Smooth muscle cell (in vitro differentiated cells): ENCODE measurements around the gene GPS2. TPM values are rescaled to one million over a fixed set of nuclear protein-coding genes. Genes with fewer than 3 reads are reported as not detected.

Experiments
- DNase-seq: peaks from one replicate; lab custom pipeline; 2025; ENCODE audit not compliant: unreplicated experiment; lab: John Stamatoyannopoulos, UW
- H2AFZ ChIP-seq: fragments of 200-600 bp; sonication (generic); 2 replicates; pipeline ENCODE4 v1.6.0; 2016; ENCODE audit warnings: antibody characterized with exemption, low read depth, mild to moderate bottlenecking
- H3F3A ChIP-seq: fragments of 200-600 bp; sonication (generic); 2 replicates; pipeline ENCODE4 v1.6.0; 2017; ENCODE audit warnings: antibody characterized with exemption, low read depth
- H3K27ac ChIP-seq: fragments of 200-600 bp; sonication (generic); 2 replicates; pipeline ENCODE4 v1.5.1; 2016; ENCODE audit warnings: low read depth, mild to moderate bottlenecking
- H3K27me3 ChIP-seq: fragments of 200-600 bp; sonication (generic); 2 replicates; pipeline ENCODE4 v1.6.1; 2016; ENCODE audit warnings: low read depth, mild to moderate bottlenecking
- H3K36me3 ChIP-seq: fragments of 200-600 bp; sonication (generic); 2 replicates; pipeline ENCODE4 v1.5.1; 2016; ENCODE audit warnings: low read depth
- H3K4me1 ChIP-seq: fragments of 200-600 bp; sonication (generic); 2 replicates; pipeline ENCODE4 v1.5.1; 2016; ENCODE audit warnings: low read depth
- H3K4me2 ChIP-seq: fragments of 200-600 bp; sonication (generic); 2 replicates; pipeline ENCODE4 v1.6.0; 2016; ENCODE audit warnings: mild to moderate bottlenecking
- H3K4me3 ChIP-seq: fragments of 200-600 bp; sonication (generic); 2 replicates; pipeline ENCODE4 v1.5.1; 2016; ENCODE audit warnings: mild to moderate bottlenecking
- H3K79me2 ChIP-seq: fragments of 200-600 bp; sonication (generic); 2 replicates; pipeline ENCODE4 v1.6.0; 2016; ENCODE audit warnings: low read depth, mild to moderate bottlenecking
- H3K9ac ChIP-seq: fragments of 200-600 bp; sonication (generic); 2 replicates; pipeline ENCODE4 v1.6.0; 2016; ENCODE audit warnings: low read depth
- H3K9me3 ChIP-seq: fragments of 200-600 bp; sonication (generic); replicated peaks from 2 replicates; pipeline ENCODE4 v1.5.1; 2016; ENCODE audit warnings: low read depth
- H4K20me1 ChIP-seq: fragments of 200-600 bp; sonication (generic); 2 replicates; pipeline ENCODE4 v1.6.0; 2016; ENCODE audit warnings: low read depth
- WGBS: methylation state at CpG from one replicate; pipeline ENCODE4 v1.1.7; 2016; ENCODE audit warnings: low lambda C conversion rate; 5-methylcytosine and 5-hydroxymethylcytosine counted together
- polyA plus RNA-seq: library from polyadenylated mRNA; unstranded; fragments of >200 nt; fragmentation: Nextera tagmentation; extraction: Ambion mirVana; gene quantifications from 2 replicates; pipeline ENCODE4 v1.2.1, GENCODE V29; 2016
- total RNA-seq: library from RNA; depleted of rRNA; stranded (reverse); fragments of >200 nt; gene quantifications from 2 replicates; pipeline ENCODE4 v1.2.3, GENCODE V29; 2014
- TF ChIP-seq, protein P1 (sequence below): fragments of 200-600 bp; sonication (generic); IDR thresholded peaks from 2 replicates; pipeline ENCODE4 v1.5.1; 2017; ENCODE audit warnings: borderline replicate concordance, mild to moderate bottlenecking, antibody characterized with exemption; ENCODE audit not compliant: insufficient read depth, poor library complexity, severe bottlenecking

GPS2 gene
- total and polyA plus RNA-seq, 2 experiments from 2014 or later: 40.3 to 77.0 TPM

DNA sequence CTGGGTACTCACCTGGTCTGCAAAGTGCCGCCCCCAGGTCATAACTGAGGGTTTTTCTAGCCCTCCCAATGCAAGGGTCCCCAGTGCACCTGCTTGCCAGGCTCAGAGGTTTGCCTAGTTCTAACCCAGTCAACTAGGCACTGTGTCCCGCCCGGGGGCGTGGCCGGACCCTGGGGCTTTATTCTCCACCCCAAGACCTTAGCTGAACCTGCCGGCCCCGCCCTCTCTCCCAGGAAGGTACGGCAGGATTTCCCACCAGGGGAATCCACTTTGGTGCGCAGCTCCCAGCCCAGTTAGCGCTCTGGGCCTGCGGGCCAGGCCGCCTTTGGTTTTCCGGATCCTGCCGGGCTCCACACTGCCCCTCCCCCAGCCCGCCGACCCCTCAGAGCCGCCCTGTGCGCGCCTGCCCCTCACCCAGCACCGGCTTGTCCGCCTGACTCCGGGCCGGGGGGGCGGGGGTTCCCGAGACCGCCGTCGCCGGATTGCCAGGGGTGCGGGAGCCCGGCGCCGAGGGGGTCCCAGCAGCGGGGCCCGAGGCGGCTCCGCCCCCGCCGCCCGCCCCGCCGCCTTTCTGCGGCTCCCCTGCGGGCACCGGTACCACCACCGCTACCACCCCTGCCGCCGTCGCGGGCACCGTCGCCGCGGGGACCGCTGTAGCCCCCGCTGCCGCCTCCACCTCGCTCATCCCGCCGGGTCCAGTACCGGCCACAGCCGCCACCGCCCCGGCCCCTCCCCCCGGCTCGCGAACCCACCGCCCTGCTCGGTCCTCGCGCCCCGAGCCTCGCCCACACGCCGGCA lies 21.1 kb downstream of the GPS2 start:
- no peaks in the 10 kb centered on the region for H3K4me1 ChIP-seq
- H3K27ac ChIP-seq: no peak overlapping the region
- 14% methylated on average over 12 of the region's 75 CpGs for WGBS
- no peaks in the 10 kb centered on the region for H3K36me3 ChIP-seq
- peaks cover 8% of the 10 kb centered on the region for H3F3A ChIP-seq
- no peaks in the 10 kb centered on the region for H3K9me3 ChIP-seq
- peak overlapping the region; percentile 35 for H3K4me3 ChIP-seq
- no peak for DNase-seq
- H3K9ac ChIP-seq: no peak overlapping the region
- H4K20me1 ChIP-seq: no peaks in the 10 kb centered on the region
- H2AFZ ChIP-seq: no peak overlapping the region
- H3K79me2 ChIP-seq: no peaks in the 10 kb centered on the region
- H3K4me2 ChIP-seq: peak overlapping the region; percentile 85
- TF ChIP-seq, protein P1, sequence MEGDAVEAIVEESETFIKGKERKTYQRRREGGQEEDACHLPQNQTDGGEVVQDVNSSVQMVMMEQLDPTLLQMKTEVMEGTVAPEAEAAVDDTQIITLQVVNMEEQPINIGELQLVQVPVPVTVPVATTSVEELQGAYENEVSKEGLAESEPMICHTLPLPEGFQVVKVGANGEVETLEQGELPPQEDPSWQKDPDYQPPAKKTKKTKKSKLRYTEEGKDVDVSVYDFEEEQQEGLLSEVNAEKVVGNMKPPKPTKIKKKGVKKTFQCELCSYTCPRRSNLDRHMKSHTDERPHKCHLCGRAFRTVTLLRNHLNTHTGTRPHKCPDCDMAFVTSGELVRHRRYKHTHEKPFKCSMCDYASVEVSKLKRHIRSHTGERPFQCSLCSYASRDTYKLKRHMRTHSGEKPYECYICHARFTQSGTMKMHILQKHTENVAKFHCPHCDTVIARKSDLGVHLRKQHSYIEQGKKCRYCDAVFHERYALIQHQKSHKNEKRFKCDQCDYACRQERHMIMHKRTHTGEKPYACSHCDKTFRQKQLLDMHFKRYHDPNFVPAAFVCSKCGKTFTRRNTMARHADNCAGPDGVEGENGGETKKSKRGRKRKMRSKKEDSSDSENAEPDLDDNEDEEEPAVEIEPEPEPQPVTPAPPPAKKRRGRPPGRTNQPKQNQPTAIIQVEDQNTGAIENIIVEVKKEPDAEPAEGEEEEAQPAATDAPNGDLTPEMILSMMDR: no peak
- H3K27me3 ChIP-seq: peaks cover 50% of the 10 kb centered on the region

DNA sequence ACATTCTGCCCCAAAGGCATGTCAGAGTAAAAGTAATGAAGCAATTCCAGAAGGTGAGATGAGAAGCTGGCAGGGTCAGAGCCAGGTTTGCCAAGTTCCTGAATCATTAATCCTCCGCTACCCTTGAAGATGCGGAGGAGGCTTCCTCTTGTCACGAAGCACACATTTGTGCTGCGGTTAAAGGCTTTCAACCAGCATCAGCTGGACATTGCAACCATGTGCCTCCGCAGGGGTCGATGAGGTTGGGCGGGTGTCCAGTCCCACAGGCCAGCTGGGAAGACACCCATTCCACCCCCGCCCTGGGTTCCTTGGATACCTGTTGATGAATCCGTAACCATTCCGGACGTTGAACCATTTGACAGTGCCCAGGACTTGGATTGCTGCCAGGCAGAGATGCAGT lies 22.0 kb downstream of the GPS2 start:
- Histone ChIP-seq H3K4me2 (no peak overlapping the region), H3K27ac (no peak overlapping the region), H3K79me2 (no peaks in the 10 kb centered on the region), H3K9ac (no peak overlapping the region), H3K36me3 (no peaks in the 10 kb centered on the region), H3K9me3 (no peaks in the 10 kb centered on the region), H3K4me3 (no peak overlapping the region), H3K4me1 (no peaks in the 10 kb centered on the region), H3F3A (peaks cover 8% of the 10 kb centered on the region), H3K27me3 (peaks cover 50% of the 10 kb centered on the region), H4K20me1 (no peaks in the 10 kb centered on the region), H2AFZ (no peak overlapping the region)
- WGBS: 93% methylated on average over 11 of the region's 11 CpGs
- TF ChIP-seq, protein P1: no peak
- no peak for DNase-seq

DNA sequence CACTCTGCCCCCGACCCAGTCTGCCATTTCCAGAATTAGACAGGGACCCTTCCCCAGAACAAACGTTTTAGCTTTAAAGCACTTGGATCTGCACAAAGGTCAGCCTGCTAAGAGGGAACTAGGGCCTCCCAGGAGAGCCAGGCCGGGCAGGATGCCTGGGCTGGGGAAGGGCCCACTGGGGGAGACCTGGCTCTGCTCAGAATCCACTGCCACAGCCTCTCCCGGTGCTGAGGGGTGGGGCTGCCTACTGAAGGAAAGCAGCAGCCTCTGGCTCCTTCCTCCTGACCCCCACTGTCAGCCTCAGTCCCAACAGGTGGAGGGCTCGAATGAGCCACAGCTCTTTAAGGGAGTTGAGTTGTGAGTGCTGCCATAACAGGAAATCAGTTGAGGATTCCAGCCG lies 22.4 kb downstream of the GPS2 start:
- TF ChIP-seq, protein P1: no peak
- no peak overlapping the region for H2AFZ ChIP-seq
- peaks cover 50% of the 10 kb centered on the region for H3K27me3 ChIP-seq
- no peaks in the 10 kb centered on the region for H3K9me3 ChIP-seq
- no peaks in the 10 kb centered on the region for H3K4me1 ChIP-seq
- H3K9ac ChIP-seq: no peak overlapping the region
- no peaks in the 10 kb centered on the region for H3K79me2 ChIP-seq
- no peak for DNase-seq
- 62% methylated on average over 6 of the region's 6 CpGs for WGBS
- no peak overlapping the region for H3K4me2 ChIP-seq
- H3K4me3 ChIP-seq: no peak overlapping the region
- H4K20me1 ChIP-seq: no peaks in the 10 kb centered on the region
- peaks cover 8% of the 10 kb centered on the region for H3F3A ChIP-seq
- H3K36me3 ChIP-seq: no peaks in the 10 kb centered on the region
- H3K27ac ChIP-seq: no peak overlapping the region

DNA sequence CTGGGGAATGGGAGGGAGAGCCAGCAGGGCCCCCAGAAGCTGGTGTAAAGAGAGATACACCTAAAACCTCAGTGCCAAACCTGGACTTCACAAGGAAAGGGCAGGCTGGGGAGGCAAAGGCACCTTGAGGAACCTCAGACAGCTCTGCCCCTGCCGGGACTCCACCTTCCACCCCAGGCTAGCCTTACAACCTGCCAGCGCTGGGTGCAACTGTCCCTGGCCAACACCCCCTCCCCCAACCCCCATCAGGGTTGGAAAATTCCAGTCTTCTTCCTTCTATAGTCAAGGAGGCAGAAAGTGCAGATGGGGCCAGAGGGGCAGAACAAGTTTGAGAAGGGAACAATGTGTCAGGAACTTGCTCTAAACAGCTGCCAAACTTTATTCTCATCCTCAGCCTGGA lies 23.0 kb downstream of the GPS2 start:
- TF ChIP-seq, protein P1: no peak
- Histone ChIP-seq H2AFZ (no peak overlapping the region), H3K4me3 (no peak overlapping the region), H3K4me2 (no peak overlapping the region), H3K27me3 (peaks cover 50% of the 10 kb centered on the region), H3K4me1 (no peaks in the 10 kb centered on the region), H3K36me3 (no peaks in the 10 kb centered on the region), H3F3A (peaks cover 8% of the 10 kb centered on the region), H3K79me2 (no peaks in the 10 kb centered on the region), H3K9ac (no peak overlapping the region), H4K20me1 (no peaks in the 10 kb centered on the region), H3K27ac (no peak overlapping the region), H3K9me3 (no peaks in the 10 kb centered on the region)
- 95% methylated on average over 2 of the region's 2 CpGs for WGBS
- DNase-seq: no peak
